Mesendoderm (in vitro differentiated cells): Measurements from ENCODE around the gene PRKN.
A peak's percentile ranks its signal among the peaks of the same experiment; 100 is the strongest.

ENCODE experiments used
- DNase-seq: peaks from one replicate; pipeline ENCODE4 v3.0.0; 2013
- H2AK5ac ChIP-seq: 2 replicates; pipeline ENCODE4 v1.6.1; 2013; ENCODE audit warnings: low read length, inconsistent platforms
- H2BK120ac ChIP-seq: 2 replicates; pipeline ENCODE4 v1.6.1; 2013; ENCODE audit warnings: low read depth, mild to moderate bottlenecking, low read length, moderate library complexity, mixed read lengths
- H2BK15ac ChIP-seq: replicated peaks from 2 replicates; pipeline ENCODE4 v1.6.1; 2013; ENCODE audit warnings: low read depth, mild to moderate bottlenecking, moderate library complexity
- H2BK5ac ChIP-seq: 2 replicates; pipeline ENCODE4 v1.6.1; 2013; ENCODE audit warnings: low read length, inconsistent platforms
- H3K18ac ChIP-seq: 2 replicates; pipeline ENCODE4 v1.6.1; 2013; ENCODE audit warnings: mild to moderate bottlenecking, low read length, mixed read lengths
- H3K23ac ChIP-seq: one replicate; pipeline ENCODE4 v1.6.1; 2013; ENCODE audit warnings: low read length
- H3K27ac ChIP-seq: 2 replicates; pipeline ENCODE4 v1.5.1; 2013; ENCODE audit warnings: low read depth, mild to moderate bottlenecking, inconsistent platforms, low read length, moderate library complexity
- H3K27me3 ChIP-seq: 2 replicates; pipeline ENCODE4 v1.6.1; 2013; ENCODE audit warnings: low read length, control low read depth, mild to moderate bottlenecking, inconsistent platforms; ENCODE audit not compliant: insufficient read depth, poor library complexity
- H3K36me3 ChIP-seq: 2 replicates; pipeline ENCODE4 v1.6.1; 2013; ENCODE audit warnings: low read length, inconsistent platforms; ENCODE audit not compliant: control insufficient read depth, insufficient read depth
- H3K4ac ChIP-seq: one replicate; pipeline ENCODE4 v1.6.1; 2013; ENCODE audit warnings: low read depth, mild to moderate bottlenecking, low read length, moderate library complexity
- H3K4me1 ChIP-seq: 2 replicates; pipeline ENCODE4 v1.6.1; 2013; ENCODE audit warnings: low read depth, low read length, inconsistent platforms; ENCODE audit not compliant: control insufficient read depth
- H3K4me2 ChIP-seq: 2 replicates; pipeline ENCODE4 v1.6.1; 2013; ENCODE audit warnings: low read length
- H3K4me3 ChIP-seq: 2 replicates; pipeline ENCODE4 v1.5.1; 2013; ENCODE audit warnings: mild to moderate bottlenecking, low read length
- H3K56ac ChIP-seq: one replicate; pipeline ENCODE4 v1.6.1; 2013; ENCODE audit warnings: low read length
- H3K79me1 ChIP-seq: 2 replicates; pipeline ENCODE4 v1.6.1; 2013; ENCODE audit warnings: low read length, inconsistent platforms
- H3K79me2 ChIP-seq: 2 replicates; pipeline ENCODE4 v1.6.1; 2013; ENCODE audit warnings: mild to moderate bottlenecking, low read length; ENCODE audit not compliant: control insufficient read depth, insufficient read depth
- H3K9ac ChIP-seq: 2 replicates; pipeline ENCODE4 v1.6.1; 2013; ENCODE audit warnings: low read length, inconsistent platforms
- H4K5ac ChIP-seq: one replicate; pipeline ENCODE4 v1.6.1; 2013; ENCODE audit warnings: low read length
- H4K8ac ChIP-seq: one replicate; pipeline ENCODE4 v1.6.1; 2013; ENCODE audit warnings: low read depth, mild to moderate bottlenecking, control low read depth, low read length, moderate library complexity
- WGBS: extraction: QIAGEN DNeasy Blood & Tissue Kit; methylation state at CpG from one replicate; pipeline ENCODE4 v1.1.7; 2013; ENCODE audit warnings: low lambda C conversion rate, missing lambda C conversion rate; ENCODE audit not compliant: insufficient coverage; ENCODE audit errors: extremely low coverage; 5-methylcytosine and 5-hydroxymethylcytosine counted together

Gene PRKN

GRCh38 chr6:162625846-162626540 lies 101.6 kb downstream of the PRKN start:
- H3K36me3 ChIP-seq: no peaks in the 10 kb centered on the region
- no peak overlapping the region for H3K4me3 ChIP-seq
- H3K79me1 ChIP-seq: no peaks in the 10 kb centered on the region
- no peak overlapping the region for H3K23ac ChIP-seq
- H4K5ac ChIP-seq: no peak overlapping the region
- H3K4me1 ChIP-seq: no peaks in the 10 kb centered on the region
- no peak for DNase-seq
- H2BK15ac ChIP-seq: no peak overlapping the region
- H3K9ac ChIP-seq: no peak overlapping the region
- no peak overlapping the region for H3K18ac ChIP-seq
- H3K27ac ChIP-seq: no peak overlapping the region
- no peak overlapping the region for H4K8ac ChIP-seq
- H2BK5ac ChIP-seq: no peak overlapping the region
- no peak overlapping the region for H3K56ac ChIP-seq
- H2BK120ac ChIP-seq: no peak overlapping the region
- H2AK5ac ChIP-seq: no peak overlapping the region
- H3K4me2 ChIP-seq: no peak overlapping the region
- no peaks in the 10 kb centered on the region for H3K27me3 ChIP-seq
- whole genome bisulfite sequencing: no CpG with 5 or more reads among the region's 5 CpGs
- H3K4ac ChIP-seq: no peak overlapping the region
- no peaks in the 10 kb centered on the region for H3K79me2 ChIP-seq

GRCh38 chr6:162622572-162622971 lies 105.0 kb downstream of the PRKN start:
- H3K4me1 ChIP-seq: no peaks in the 10 kb centered on the region
- H4K8ac ChIP-seq: no peak overlapping the region
- no peaks in the 10 kb centered on the region for H3K36me3 ChIP-seq
- no peak overlapping the region for H3K23ac ChIP-seq
- H2AK5ac ChIP-seq: no peak overlapping the region
- WGBS: no CpG with 5 or more reads among the region's 5 CpGs
- no peak overlapping the region for H2BK15ac ChIP-seq
- H2BK5ac ChIP-seq: no peak overlapping the region
- H3K18ac ChIP-seq: no peak overlapping the region
- H2BK120ac ChIP-seq: no peak overlapping the region
- H3K27ac ChIP-seq: no peak overlapping the region
- no peaks in the 10 kb centered on the region for H3K79me1 ChIP-seq
- H3K9ac ChIP-seq: no peak overlapping the region
- no peak overlapping the region for H3K56ac ChIP-seq
- H3K4me2 ChIP-seq: no peak overlapping the region
- no peak overlapping the region for H4K5ac ChIP-seq
- no peak overlapping the region for H3K4ac ChIP-seq
- no peaks in the 10 kb centered on the region for H3K27me3 ChIP-seq
- DNase-seq: no peak
- no peaks in the 10 kb centered on the region for H3K79me2 ChIP-seq
- no peak overlapping the region for H3K4me3 ChIP-seq

GRCh38 chr6:162621246-162621645 lies 106.3 kb downstream of the PRKN start:
- Histone ChIP-seq H4K5ac (no peak overlapping the region), H3K4me1 (no peaks in the 10 kb centered on the region), H3K4me3 (no peak overlapping the region), H2AK5ac (no peak overlapping the region), H2BK5ac (no peak overlapping the region), H3K27ac (no peak overlapping the region), H3K79me2 (no peaks in the 10 kb centered on the region), H3K4ac (no peak overlapping the region), H4K8ac (no peak overlapping the region), H3K4me2 (no peak overlapping the region), H3K23ac (no peak overlapping the region), H2BK15ac (no peak overlapping the region), H3K27me3 (no peaks in the 10 kb centered on the region), H3K9ac (no peak overlapping the region), H3K36me3 (no peaks in the 10 kb centered on the region), H3K79me1 (no peaks in the 10 kb centered on the region), H3K18ac (no peak overlapping the region), H2BK120ac (no peak overlapping the region), H3K56ac (no peak overlapping the region)
- no CpG with 5 or more reads among the region's 4 CpGs for WGBS
- DNase-seq: peak; percentile 94

GRCh38 chr6:162620073-162620472 lies 107.5 kb downstream of the PRKN start:
- WGBS: no CpG with 5 or more reads among the region's 2 CpGs
- no peak for DNase-seq

GRCh38 chr6:162618448-162619002 lies 109.0 kb downstream of the PRKN start:
- Histone ChIP-seq H3K4ac (no peak overlapping the region), H3K27ac (no peak overlapping the region), H3K56ac (no peak overlapping the region), H2BK5ac (no peak overlapping the region), H3K79me2 (no peaks in the 10 kb centered on the region), H3K4me2 (no peak overlapping the region), H3K4me1 (no peaks in the 10 kb centered on the region), H2AK5ac (no peak overlapping the region), H3K79me1 (no peaks in the 10 kb centered on the region), H3K36me3 (no peaks in the 10 kb centered on the region), H3K18ac (no peak overlapping the region), H4K8ac (no peak overlapping the region), H2BK15ac (no peak overlapping the region), H3K27me3 (no peaks in the 10 kb centered on the region), H4K5ac (no peak overlapping the region), H3K4me3 (no peak overlapping the region), H3K9ac (no peak overlapping the region), H3K23ac (no peak overlapping the region), H2BK120ac (no peak overlapping the region)
- WGBS: no CpG with 5 or more reads among the region's 6 CpGs
- DNase-seq: no peak

More at GRCh38 chr6:162620073-162620472, 107.5 kb downstream of the PRKN start:
- Histone ChIP-seq H3K27me3 (no peaks in the 10 kb centered on the region), H3K79me1 (no peaks in the 10 kb centered on the region), H2BK15ac (no peak overlapping the region), H2BK5ac (no peak overlapping the region), H3K4ac (no peak overlapping the region), H2BK120ac (no peak overlapping the region), H4K5ac (no peak overlapping the region), H3K36me3 (no peaks in the 10 kb centered on the region), H3K4me2 (no peak overlapping the region), H3K79me2 (no peaks in the 10 kb centered on the region), H3K56ac (no peak overlapping the region), H3K23ac (no peak overlapping the region), H3K4me1 (no peaks in the 10 kb centered on the region), H3K4me3 (no peak overlapping the region), H3K27ac (no peak overlapping the region), H3K9ac (no peak overlapping the region), H4K8ac (no peak overlapping the region), H3K18ac (no peak overlapping the region), H2AK5ac (no peak overlapping the region)
